ENCODE data around the gene TIMP1.

DNA sequence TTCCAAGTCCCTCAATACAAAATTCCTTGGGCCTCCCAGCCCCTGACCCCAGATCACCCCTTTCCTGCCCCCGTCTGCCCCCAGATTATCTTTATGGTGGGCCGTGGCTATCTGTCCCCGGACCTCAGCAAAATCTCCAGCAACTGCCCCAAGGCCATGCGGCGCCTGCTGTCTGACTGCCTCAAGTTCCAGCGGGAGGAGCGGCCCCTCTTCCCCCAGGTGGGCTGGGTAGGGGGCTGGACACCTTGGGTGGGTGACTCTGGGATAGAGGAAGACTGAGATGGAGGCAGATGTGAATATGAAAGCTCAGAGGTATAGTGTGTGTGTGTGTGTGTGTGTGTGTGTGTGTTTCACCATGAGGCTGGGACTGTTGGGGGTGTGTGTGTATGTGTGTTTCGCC lies 11.4 kb upstream of the TIMP1 start:
- TF ChIP-seq, protein P1, sequence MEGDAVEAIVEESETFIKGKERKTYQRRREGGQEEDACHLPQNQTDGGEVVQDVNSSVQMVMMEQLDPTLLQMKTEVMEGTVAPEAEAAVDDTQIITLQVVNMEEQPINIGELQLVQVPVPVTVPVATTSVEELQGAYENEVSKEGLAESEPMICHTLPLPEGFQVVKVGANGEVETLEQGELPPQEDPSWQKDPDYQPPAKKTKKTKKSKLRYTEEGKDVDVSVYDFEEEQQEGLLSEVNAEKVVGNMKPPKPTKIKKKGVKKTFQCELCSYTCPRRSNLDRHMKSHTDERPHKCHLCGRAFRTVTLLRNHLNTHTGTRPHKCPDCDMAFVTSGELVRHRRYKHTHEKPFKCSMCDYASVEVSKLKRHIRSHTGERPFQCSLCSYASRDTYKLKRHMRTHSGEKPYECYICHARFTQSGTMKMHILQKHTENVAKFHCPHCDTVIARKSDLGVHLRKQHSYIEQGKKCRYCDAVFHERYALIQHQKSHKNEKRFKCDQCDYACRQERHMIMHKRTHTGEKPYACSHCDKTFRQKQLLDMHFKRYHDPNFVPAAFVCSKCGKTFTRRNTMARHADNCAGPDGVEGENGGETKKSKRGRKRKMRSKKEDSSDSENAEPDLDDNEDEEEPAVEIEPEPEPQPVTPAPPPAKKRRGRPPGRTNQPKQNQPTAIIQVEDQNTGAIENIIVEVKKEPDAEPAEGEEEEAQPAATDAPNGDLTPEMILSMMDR (IDR thresholded peaks at IDR 0.05), result no peak
- no peak for TF ChIP-seq POLR2A (IDR thresholded peaks at IDR 0.05)
